ENCODE results near the gene TRMO. TPM values are rescaled to one million over a fixed set of nuclear protein-coding genes. Genes with fewer than 3 reads are reported as not detected.
A peak's percentile ranks its signal among the peaks of the same experiment; 100 is the strongest.

The TRMO gene
- total and polyA plus RNA-seq, 9 of the 15 experiments (the other 6 are each of a cell fraction or from before 2014, with no cell fraction given), result 5.6 to 22.4 (median 16.2) TPM

- TF ChIP-seq, protein P1, sequence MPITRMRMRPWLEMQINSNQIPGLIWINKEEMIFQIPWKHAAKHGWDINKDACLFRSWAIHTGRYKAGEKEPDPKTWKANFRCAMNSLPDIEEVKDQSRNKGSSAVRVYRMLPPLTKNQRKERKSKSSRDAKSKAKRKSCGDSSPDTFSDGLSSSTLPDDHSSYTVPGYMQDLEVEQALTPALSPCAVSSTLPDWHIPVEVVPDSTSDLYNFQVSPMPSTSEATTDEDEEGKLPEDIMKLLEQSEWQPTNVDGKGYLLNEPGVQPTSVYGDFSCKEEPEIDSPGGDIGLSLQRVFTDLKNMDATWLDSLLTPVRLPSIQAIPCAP (CRISPR knock-in tag; IDR thresholded peaks at IDR 0.05; ENCODE audit: borderline replicate concordance), result no peak
- TF ChIP-seq SOX6 (IDR thresholded peaks at IDR 0.05) (peak; percentile 93), MBD2 (IDR thresholded peaks at IDR 0.05; ENCODE audit: borderline replicate concordance, low read depth) (peak; percentile 80), ZFX (CRISPR knock-in tag; IDR thresholded peaks at IDR 0.05) (peak; percentile 22; the same call in 1 of the 2 replicates), TCF3 (CRISPR knock-in tag; IDR thresholded peaks at IDR 0.05) (peak; percentile 99), ZBED1 (IDR thresholded peaks at IDR 0.05) (peak; percentile 79; the same call in 1 of the 2 replicates), ZBTB17 (CRISPR knock-in tag; IDR thresholded peaks at IDR 0.05) (no peak), TSC22D4 (tag; IDR thresholded peaks at IDR 0.05) (no peak), TSHZ1 (CRISPR knock-in tag; IDR thresholded peaks at IDR 0.05) (no peak), LCOR (CRISPR knock-in tag; IDR thresholded peaks at IDR 0.05) (0 out of 2 replicates have a peak, but pooled peaks have one; percentile 43), ESRRA (IDR thresholded peaks at IDR 0.05; ENCODE audit: borderline replicate concordance, low read depth) (no peak; the same call in 1 of the 2 replicates), TRIM24 (IDR thresholded peaks at IDR 0.05) (peak; percentile 89 to 92), KLF10 (CRISPR knock-in tag; IDR thresholded peaks at IDR 0.05) (no peak), XRCC5 (IDR thresholded peaks at IDR 0.05; ENCODE audit: low read depth, low read length) (no peak), XRCC4 (IDR thresholded peaks at IDR 0.05; ENCODE audit: extremely low read depth, insufficient read depth, insufficient read length) (no peak), POLR2H (tag; IDR thresholded peaks at IDR 0.05; ENCODE audit: low read depth) (no peak), TEAD4 (IDR thresholded peaks at IDR 0.05; ENCODE audit: low read length) (peak; percentile 99), TEAD4 (CRISPR knock-in tag; IDR thresholded peaks at IDR 0.05; ENCODE audit: borderline replicate concordance) (no peak)
- TF ChIP-seq, protein P2, sequence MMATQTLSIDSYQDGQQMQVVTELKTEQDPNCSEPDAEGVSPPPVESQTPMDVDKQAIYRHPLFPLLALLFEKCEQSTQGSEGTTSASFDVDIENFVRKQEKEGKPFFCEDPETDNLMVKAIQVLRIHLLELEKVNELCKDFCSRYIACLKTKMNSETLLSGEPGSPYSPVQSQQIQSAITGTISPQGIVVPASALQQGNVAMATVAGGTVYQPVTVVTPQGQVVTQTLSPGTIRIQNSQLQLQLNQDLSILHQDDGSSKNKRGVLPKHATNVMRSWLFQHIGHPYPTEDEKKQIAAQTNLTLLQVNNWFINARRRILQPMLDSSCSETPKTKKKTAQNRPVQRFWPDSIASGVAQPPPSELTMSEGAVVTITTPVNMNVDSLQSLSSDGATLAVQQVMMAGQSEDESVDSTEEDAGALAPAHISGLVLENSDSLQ (IDR thresholded peaks at IDR 0.05), result peak; percentile 84
- TF ChIP-seq, protein P3, sequence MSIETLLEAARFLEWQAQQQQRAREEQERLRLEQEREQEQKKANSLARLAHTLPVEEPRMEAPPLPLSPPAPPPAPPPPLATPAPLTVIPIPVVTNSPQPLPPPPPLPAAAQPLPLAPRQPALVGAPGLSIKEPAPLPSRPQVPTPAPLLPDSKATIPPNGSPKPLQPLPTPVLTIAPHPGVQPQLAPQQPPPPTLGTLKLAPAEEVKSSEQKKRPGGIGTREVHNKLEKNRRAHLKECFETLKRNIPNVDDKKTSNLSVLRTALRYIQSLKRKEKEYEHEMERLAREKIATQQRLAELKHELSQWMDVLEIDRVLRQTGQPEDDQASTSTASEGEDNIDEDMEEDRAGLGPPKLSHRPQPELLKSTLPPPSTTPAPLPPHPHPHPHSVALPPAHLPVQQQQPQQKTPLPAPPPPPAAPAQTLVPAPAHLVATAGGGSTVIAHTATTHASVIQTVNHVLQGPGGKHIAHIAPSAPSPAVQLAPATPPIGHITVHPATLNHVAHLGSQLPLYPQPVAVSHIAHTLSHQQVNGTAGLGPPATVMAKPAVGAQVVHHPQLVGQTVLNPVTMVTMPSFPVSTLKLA (conservative IDR thresholded peaks at IDR 0.05), result peak in 1 of 2 experiments; percentile 59; a peak in 3 of 4 replicates
These were observed 15.9 kb upstream of the TRMO start, which contains the start of gene HEMGN (continued) for GRCh38 chr9:97938081-97938644.
